Astrocyte of the cerebellum (primary cell): ENCODE data around the gene PRKCE.

ENCODE experiments used
- DNase-seq: peaks from one replicate; pipeline ENCODE4 v3.0.0-alpha.2; 2011; ENCODE audit warnings: low read depth
- H3K4me3 ChIP-seq: 2 replicates; pipeline ENCODE4 v1.5.1; 2011; ENCODE audit warnings: mild to moderate bottlenecking, low read depth, low read length, moderate library complexity
- in situ Hi-C: cut with HindIII; loops from 2 replicates; pipeline ENCODE4 v1.10.0; 2017; ENCODE audit warnings: low sequenced_read_pairs
- TF ChIP-seq, protein P1 (sequence below): IDR thresholded peaks from 2 replicates; pipeline ENCODE4 v1.5.1; 2012; ENCODE audit warnings: low read length, low read depth, moderate library complexity, mild to moderate bottlenecking; ENCODE audit errors: missing control alignments

Gene PRKCE

DNA sequence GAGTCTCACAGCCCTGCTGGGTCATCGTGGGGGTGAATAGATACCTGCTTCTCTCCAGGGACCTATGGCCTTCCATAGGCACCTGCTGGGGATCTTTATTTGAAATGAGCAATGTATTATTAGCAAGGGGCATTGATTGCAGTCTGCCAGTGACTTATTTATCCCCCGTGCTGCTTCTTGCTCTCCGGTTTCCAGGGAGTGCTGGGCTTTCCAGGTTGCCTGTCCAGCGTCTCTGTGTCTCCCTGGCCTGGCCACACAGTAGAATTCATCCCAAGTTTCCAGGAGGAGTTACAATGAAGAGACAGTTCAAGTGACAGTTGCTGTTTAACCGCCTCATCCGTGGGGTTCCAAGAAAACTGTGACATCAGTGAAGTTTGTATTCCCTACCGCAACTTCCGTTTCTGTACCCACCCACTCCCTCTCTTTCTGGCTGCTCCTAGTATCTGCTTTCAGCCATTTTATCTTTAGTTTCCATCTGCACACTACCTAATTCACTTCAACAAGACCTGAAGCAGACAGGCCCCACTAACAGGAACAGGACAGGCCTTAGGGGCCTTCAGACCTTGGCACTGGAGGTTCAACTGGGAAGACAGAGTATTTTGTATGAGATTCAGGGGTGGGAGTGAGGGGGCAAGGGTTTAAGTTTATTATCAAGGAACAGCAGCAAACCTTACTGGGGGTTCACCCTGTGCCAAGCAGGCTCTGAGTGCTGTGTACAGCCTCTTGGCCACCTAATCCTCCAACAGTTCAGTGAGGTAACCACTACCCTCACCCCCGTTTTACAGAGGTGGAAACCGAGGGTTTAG, 134.8 kb downstream of the PRKCE start:
- in situ Hi-C loops, result no loop called here
- TF ChIP-seq, protein P1, sequence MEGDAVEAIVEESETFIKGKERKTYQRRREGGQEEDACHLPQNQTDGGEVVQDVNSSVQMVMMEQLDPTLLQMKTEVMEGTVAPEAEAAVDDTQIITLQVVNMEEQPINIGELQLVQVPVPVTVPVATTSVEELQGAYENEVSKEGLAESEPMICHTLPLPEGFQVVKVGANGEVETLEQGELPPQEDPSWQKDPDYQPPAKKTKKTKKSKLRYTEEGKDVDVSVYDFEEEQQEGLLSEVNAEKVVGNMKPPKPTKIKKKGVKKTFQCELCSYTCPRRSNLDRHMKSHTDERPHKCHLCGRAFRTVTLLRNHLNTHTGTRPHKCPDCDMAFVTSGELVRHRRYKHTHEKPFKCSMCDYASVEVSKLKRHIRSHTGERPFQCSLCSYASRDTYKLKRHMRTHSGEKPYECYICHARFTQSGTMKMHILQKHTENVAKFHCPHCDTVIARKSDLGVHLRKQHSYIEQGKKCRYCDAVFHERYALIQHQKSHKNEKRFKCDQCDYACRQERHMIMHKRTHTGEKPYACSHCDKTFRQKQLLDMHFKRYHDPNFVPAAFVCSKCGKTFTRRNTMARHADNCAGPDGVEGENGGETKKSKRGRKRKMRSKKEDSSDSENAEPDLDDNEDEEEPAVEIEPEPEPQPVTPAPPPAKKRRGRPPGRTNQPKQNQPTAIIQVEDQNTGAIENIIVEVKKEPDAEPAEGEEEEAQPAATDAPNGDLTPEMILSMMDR, result no peak
- no peak for DNase-seq
- H3K4me3 ChIP-seq, result no peak overlapping the region

DNA sequence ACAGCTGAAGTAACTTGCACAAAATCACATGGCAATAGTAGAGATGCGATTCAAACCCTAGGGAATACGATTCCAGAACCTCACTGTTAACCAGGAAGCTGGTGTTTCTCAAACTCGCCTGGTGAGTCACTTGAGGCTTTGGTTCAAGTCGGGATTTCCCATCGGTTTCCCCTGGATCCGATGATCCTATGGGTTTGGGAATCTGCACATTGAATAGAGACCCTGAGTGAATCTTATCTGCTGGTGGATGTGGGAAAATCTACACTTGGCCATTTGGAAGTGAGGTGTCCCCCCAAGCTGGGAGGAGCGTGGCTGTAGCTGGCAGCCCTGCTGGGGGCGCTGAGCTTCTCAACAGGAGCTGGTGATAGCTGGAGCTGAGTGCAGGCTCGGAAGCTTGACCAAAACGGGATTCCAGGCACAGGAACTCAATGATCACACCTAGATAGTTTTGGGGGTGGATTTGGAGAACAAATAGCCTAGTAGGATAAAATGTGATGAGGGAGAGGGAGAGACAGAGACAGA, 135.4 kb downstream of the PRKCE start:
- TF ChIP-seq, protein P1, result no peak
- no peak for DNase-seq
- H3K4me3 ChIP-seq, result no peak overlapping the region
- in situ Hi-C loops, result no loop called here

DNA sequence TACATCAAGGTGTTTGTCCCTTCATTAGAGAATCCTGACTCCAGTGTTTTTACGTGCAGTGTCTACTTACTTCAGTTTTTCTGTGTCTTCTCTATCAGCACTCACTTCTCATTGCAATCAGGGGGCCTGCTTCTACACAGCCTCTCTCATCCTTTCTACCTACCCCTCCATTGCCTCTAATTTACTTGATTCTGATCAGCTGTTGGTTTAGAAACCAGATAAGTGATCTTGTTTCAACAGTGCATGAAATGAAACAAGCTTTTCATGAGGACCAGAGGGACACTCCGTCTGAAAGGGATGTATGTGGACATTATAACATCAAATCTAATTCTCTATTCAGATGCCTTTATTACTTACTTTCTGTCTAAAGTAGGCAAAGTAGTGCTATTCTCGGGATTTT, 136.9 kb downstream of the PRKCE start:
- TF ChIP-seq, protein P1, result no peak
- no peak for DNase-seq
- no peak overlapping the region for H3K4me3 ChIP-seq
- in situ Hi-C loops, result no loop called here

DNA sequence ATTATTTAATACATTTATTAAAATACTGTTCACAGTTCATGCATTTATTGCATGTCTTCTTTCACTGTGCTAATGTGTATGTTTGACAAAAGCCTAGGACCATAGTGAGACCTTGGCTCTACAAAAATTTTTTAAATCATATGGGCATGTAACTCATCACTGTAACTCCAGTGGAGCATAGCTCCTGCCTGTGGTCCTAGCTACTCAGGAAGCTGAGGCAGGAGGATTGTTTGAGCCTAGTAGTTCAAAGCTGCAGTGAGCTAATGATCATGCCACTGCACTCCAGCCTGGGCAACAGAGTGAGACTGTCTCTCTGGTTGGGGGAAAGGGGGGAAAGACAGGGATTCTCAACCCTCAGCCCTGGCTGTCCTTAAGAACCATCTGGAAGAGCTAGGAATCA, 137.8 kb downstream of the PRKCE start:
- in situ Hi-C loops, result no loop called here
- no peak overlapping the region for H3K4me3 ChIP-seq
- no peak for DNase-seq
- TF ChIP-seq, protein P1, result no peak

DNA sequence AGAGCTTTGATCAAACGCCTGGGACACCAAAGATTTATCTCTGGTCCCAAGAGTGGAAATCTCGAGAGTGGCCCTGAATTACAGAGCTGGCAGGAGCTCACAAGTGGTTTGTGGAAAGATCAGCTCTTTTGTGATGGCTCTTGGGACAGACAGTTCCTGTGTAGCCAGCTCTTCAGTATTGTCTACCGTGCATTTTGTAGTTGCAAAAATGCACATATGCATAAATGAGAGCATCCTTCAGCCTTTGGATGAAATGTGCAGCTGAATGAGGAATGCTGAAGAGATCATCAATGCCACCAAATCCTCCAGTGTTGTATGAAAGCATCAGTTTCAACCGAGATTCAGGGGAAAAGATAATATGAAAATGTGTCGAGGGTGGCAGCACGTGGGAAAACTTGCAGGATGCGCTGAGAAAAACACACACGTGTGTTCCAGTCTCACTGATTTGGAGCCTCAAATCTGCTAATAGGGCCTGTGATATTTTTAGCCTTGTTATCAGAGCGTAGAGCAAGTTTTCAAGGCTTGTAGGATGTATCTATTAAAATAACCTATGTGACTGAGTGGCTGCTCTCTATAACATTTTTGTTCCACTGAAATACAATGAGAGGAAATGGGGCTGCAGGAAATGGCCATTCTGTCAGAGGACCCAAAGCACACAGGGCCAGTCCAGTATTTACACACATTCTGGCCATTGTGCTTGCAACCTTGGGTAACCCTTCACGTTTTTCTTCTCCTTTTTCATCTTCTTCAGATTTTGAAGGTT, 138.7 kb downstream of the PRKCE start:
- H3K4me3 ChIP-seq, result no peak overlapping the region
- no peak for DNase-seq
- TF ChIP-seq, protein P1, result no peak
- in situ Hi-C loops, result no loop called here

DNA sequence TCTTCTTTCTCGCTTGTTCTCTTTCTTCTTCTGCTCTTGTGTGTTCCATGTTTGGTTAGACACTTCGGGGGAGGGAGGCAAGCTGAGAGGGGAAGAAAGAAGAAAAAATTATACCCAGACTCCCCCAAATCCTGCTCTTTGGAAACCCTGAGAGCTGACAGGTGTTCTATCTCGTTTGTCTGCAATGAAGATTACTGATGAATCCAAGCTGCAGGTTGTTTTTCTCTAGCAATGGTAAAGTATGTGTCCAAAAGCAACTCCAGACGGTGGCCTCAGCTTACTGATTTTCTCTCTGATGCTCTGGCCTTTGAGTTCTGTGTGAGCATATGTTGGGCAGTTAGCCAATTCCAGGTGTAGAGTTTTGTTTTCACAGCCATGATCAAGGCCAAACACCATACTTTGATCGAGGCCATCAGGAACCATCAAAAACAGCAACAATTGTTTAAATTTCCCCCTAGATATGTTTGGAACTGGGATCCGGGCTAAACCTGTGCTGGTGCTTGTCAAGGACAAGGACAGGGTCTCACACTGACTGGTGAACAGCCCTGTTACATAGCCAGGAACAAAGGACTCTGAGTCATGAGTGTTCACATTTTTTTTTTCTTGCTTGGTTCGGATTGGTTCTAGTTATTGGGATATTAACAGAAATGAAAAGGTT, 142.0 kb downstream of the PRKCE start:
- in situ Hi-C loops, result no loop called here
- no peak for DNase-seq
- H3K4me3 ChIP-seq, result no peak overlapping the region
- TF ChIP-seq, protein P1, result no peak
